ENCODE data around the gene DICER1.

DICER1 gene

DNA sequence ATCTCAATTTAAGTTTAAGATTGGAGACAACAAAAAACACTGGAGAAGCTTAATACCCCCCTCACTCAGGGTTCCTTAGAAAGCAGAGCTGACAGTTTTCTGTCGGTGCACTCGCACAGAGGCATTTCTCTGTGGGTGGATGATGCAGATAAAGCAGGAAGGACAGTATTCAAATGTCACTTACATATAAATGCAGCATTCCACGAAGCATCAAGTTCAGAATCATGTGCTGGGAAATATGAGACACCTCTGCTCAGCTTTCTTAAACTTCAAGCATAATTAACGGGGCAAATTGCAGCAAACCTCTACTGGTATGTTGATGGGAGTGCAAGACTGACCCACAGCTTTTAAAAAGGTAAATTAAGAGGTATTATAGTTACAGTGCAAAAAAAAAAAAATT is 68.7 kb downstream of the DICER1 start:
- ATAC-seq = no peak
- TF ChIP-seq ISL1 (CRISPR knock-in tag; IDR thresholded peaks at IDR 0.05) = no peak
- no peak for TF ChIP-seq ZC3H10 (CRISPR knock-in tag; IDR thresholded peaks at IDR 0.05)
- TF ChIP-seq ZNF8 (CRISPR knock-in tag; IDR thresholded peaks at IDR 0.05) = no peak

DNA sequence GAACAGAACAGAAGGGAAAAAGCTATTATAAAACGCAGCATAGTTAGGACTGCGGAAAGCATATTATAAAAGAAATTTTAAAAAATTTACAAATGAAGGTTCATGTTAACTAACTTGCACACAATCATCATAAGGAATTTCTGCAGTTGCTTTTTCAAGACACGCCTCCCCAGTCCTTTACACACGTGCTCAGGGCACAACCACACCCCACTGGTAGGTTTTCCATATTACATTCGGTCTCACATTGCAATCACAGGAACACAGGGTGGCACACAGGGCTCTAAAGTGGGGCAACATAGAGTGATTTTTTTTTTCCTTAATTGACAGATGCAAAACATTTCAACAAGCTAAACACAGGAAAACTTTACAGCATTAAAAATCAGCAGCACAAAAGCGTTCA is 69.7 kb downstream of the DICER1 start:
- ATAC-seq = no peak
- TF ChIP-seq, protein P1, sequence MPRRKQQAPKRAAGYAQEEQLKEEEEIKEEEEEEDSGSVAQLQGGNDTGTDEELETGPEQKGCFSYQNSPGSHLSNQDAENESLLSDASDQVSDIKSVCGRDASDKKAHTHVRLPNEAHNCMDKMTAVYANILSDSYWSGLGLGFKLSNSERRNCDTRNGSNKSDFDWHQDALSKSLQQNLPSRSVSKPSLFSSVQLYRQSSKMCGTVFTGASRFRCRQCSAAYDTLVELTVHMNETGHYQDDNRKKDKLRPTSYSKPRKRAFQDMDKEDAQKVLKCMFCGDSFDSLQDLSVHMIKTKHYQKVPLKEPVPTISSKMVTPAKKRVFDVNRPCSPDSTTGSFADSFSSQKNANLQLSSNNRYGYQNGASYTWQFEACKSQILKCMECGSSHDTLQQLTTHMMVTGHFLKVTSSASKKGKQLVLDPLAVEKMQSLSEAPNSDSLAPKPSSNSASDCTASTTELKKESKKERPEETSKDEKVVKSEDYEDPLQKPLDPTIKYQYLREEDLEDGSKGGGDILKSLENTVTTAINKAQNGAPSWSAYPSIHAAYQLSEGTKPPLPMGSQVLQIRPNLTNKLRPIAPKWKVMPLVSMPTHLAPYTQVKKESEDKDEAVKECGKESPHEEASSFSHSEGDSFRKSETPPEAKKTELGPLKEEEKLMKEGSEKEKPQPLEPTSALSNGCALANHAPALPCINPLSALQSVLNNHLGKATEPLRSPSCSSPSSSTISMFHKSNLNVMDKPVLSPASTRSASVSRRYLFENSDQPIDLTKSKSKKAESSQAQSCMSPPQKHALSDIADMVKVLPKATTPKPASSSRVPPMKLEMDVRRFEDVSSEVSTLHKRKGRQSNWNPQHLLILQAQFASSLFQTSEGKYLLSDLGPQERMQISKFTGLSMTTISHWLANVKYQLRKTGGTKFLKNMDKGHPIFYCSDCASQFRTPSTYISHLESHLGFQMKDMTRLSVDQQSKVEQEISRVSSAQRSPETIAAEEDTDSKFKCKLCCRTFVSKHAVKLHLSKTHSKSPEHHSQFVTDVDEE (CRISPR knock-in tag; IDR thresholded peaks at IDR 0.05) = no peak

DNA sequence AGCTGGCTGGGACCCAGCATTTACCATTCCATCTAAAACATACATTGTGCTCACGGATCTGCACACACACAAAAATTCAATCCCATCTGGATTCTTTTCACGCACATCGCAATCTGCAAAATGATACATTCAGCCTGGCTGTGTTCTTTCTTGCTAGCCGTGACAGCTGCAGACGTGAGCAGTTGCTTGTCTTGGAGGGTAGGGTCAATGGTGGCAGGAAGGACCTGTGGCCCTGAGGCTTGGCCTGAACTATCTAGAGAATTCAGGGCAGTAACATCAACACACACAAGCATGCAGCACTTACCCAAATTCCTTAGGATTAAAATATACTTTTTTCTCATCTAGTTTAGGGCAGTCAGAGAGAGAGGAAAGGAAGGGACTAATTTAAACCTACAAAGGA is 72.0 kb downstream of the DICER1 start:
- TF ChIP-seq ZFP30 (CRISPR knock-in tag; IDR thresholded peaks at IDR 0.05) (no peak), ZNF8 (CRISPR knock-in tag; IDR thresholded peaks at IDR 0.05) (no peak), CSDC2 (CRISPR knock-in tag; IDR thresholded peaks at IDR 0.05) (no peak), RARB (CRISPR knock-in tag; IDR thresholded peaks at IDR 0.05) (no peak), TOX (CRISPR knock-in tag; IDR thresholded peaks at IDR 0.05; ENCODE audit: borderline replicate concordance) (no peak), ZC3H10 (CRISPR knock-in tag; IDR thresholded peaks at IDR 0.05) (no peak), GLIS3 (CRISPR knock-in tag; IDR thresholded peaks at IDR 0.05) (no peak), ZNF70 (CRISPR knock-in tag; IDR thresholded peaks at IDR 0.05) (no peak), BACH2 (CRISPR knock-in tag; IDR thresholded peaks at IDR 0.05; ENCODE audit: borderline replicate concordance) (no peak), OSR1 (CRISPR knock-in tag; IDR thresholded peaks at IDR 0.05) (no peak), TCF4 (CRISPR knock-in tag; IDR thresholded peaks at IDR 0.05; ENCODE audit: borderline replicate concordance) (no peak)
- TF ChIP-seq, protein P1 (CRISPR knock-in tag; IDR thresholded peaks at IDR 0.05) = no peak
- TF ChIP-seq, protein P2, sequence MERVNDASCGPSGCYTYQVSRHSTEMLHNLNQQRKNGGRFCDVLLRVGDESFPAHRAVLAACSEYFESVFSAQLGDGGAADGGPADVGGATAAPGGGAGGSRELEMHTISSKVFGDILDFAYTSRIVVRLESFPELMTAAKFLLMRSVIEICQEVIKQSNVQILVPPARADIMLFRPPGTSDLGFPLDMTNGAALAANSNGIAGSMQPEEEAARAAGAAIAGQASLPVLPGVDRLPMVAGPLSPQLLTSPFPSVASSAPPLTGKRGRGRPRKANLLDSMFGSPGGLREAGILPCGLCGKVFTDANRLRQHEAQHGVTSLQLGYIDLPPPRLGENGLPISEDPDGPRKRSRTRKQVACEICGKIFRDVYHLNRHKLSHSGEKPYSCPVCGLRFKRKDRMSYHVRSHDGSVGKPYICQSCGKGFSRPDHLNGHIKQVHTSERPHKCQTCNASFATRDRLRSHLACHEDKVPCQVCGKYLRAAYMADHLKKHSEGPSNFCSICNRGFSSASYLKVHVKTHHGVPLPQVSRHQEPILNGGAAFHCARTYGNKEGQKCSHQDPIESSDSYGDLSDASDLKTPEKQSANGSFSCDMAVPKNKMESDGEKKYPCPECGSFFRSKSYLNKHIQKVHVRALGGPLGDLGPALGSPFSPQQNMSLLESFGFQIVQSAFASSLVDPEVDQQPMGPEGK (CRISPR knock-in tag; IDR thresholded peaks at IDR 0.05; ENCODE audit: borderline replicate concordance) = no peak
- TF ChIP-seq, protein P3, sequence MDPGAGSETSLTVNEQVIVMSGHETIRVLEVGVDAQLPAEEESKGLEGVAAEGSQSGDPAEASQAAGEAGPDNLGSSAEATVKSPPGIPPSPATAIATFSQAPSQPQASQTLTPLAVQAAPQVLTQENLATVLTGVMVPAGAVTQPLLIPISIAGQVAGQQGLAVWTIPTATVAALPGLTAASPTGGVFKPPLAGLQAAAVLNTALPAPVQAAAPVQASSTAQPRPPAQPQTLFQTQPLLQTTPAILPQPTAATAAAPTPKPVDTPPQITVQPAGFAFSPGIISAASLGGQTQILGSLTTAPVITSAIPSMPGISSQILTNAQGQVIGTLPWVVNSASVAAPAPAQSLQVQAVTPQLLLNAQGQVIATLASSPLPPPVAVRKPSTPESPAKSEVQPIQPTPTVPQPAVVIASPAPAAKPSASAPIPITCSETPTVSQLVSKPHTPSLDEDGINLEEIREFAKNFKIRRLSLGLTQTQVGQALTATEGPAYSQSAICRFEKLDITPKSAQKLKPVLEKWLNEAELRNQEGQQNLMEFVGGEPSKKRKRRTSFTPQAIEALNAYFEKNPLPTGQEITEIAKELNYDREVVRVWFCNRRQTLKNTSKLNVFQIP (CRISPR knock-in tag; IDR thresholded peaks at IDR 0.05; ENCODE audit: borderline replicate concordance, low read depth) = no peak
- no peak for ATAC-seq

DNA sequence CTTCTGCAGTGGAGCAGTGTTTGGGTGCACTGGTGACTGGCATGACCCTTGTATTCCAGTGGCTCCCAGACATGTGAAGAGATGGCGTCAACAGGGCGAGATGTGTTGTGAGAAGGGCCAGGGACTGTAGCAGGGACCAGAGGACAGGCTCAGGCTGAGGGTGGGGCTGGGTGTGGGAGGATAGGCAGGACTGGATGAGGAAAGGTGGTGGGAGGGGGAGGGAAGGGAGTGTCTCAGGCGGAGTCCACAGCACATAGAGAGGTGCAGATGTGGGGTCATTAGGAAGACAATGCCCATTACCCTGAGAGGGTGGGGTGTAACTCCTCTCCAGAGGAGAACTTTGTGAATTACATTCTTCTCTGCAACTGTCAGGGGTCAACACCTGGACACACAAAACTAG is 78.5 kb downstream of the DICER1 start:
- TF ChIP-seq ARNTL (CRISPR knock-in tag; IDR thresholded peaks at IDR 0.05; ENCODE audit: borderline replicate concordance, low read depth) (no peak), RARB (CRISPR knock-in tag; IDR thresholded peaks at IDR 0.05) (no peak), ZNF8 (CRISPR knock-in tag; IDR thresholded peaks at IDR 0.05) (no peak), ZFP3 (CRISPR knock-in tag; IDR thresholded peaks at IDR 0.05) (no peak), ESRRG (CRISPR knock-in tag; IDR thresholded peaks at IDR 0.05) (no peak), ZFP30 (CRISPR knock-in tag; IDR thresholded peaks at IDR 0.05) (no peak)
- ATAC-seq = no peak

DNA sequence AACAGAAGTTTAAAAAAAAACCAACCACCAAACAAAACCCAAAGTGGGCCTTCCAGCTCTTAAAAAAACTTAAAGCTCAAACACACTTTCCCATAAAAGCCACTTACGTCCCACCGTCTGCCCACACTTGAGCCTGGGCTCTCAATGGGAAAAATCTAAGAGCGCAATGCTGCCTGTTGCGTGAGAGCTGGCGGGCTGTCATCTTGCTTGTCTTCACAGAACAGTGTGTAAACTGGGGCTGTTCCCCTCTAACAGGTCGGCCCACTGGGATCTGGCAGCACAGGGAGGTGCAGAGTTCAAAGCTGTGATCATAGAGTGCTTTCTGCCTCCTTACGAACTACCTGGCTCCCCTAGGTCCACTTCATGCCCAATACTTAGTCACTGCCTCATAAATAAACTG is 80.0 kb downstream of the DICER1 start:
- TF ChIP-seq SNAI2 (CRISPR knock-in tag; IDR thresholded peaks at IDR 0.05) (no peak), ZNF70 (CRISPR knock-in tag; IDR thresholded peaks at IDR 0.05) (no peak), ZNF8 (CRISPR knock-in tag; IDR thresholded peaks at IDR 0.05) (no peak), ARNTL (CRISPR knock-in tag; IDR thresholded peaks at IDR 0.05; ENCODE audit: borderline replicate concordance, low read depth) (no peak), ESRRG (CRISPR knock-in tag; IDR thresholded peaks at IDR 0.05) (no peak), ZFP30 (CRISPR knock-in tag; IDR thresholded peaks at IDR 0.05) (no peak), BACH2 (CRISPR knock-in tag; IDR thresholded peaks at IDR 0.05; ENCODE audit: borderline replicate concordance) (no peak), ZFP3 (CRISPR knock-in tag; IDR thresholded peaks at IDR 0.05) (no peak), RARB (CRISPR knock-in tag; IDR thresholded peaks at IDR 0.05) (no peak), CSDC2 (CRISPR knock-in tag; IDR thresholded peaks at IDR 0.05) (no peak)
- TF ChIP-seq, protein P4, sequence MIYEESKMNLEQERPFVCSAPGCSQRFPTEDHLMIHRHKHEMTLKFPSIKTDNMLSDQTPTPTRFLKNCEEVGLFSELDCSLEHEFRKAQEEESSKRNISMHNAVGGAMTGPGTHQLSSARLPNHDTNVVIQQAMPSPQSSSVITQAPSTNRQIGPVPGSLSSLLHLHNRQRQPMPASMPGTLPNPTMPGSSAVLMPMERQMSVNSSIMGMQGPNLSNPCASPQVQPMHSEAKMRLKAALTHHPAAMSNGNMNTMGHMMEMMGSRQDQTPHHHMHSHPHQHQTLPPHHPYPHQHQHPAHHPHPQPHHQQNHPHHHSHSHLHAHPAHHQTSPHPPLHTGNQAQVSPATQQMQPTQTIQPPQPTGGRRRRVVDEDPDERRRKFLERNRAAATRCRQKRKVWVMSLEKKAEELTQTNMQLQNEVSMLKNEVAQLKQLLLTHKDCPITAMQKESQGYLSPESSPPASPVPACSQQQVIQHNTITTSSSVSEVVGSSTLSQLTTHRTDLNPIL (CRISPR knock-in tag; IDR thresholded peaks at IDR 0.05; ENCODE audit: low read depth) = no peak
- TF ChIP-seq, protein P3 (CRISPR knock-in tag; IDR thresholded peaks at IDR 0.05; ENCODE audit: borderline replicate concordance, low read depth) = no peak
- ATAC-seq = no peak

Measured in SK-N-SH treated with all-trans-retinoic acid at 6 μM for 48 hours (cell line).